Measurements from ENCODE around the gene ASAP2.

Gene ASAP2

GRCh38 chr2:9297807-9298206 is 91.2 kb downstream of the ASAP2 start:
- DNase-seq (ENCODE audit: low spot score) = peak; percentile 87

DNA sequence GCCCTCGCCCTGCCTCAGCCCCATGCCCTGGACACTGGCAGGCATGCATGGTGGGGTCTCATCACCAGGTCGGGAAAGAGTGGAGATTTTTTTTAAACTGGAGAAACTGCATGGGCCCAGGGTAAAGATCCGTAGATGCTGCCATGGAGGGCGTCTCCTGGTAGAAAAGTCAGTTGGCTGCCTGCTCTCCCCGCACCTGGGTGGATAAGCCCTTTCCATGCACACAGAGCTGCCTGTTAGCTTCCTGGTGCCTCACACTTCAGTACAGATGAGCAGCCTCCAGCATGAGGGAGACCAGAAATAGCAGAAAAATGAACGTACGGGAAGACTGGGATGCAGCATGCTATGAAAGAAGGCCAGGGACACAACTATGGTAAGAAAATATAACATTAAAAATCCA is 92.0 kb downstream of the ASAP2 start:
- no peak for DNase-seq (ENCODE audit: low spot score)

GRCh38 chr2:9299161-9300100 is 92.8 kb downstream of the ASAP2 start:
- no peak for DNase-seq (ENCODE audit: low spot score)

- DNase-seq (ENCODE audit: low spot score) = no peak
Measured at GRCh38 chr2:9300214-9300613, 93.6 kb downstream of the ASAP2 start.

DNA sequence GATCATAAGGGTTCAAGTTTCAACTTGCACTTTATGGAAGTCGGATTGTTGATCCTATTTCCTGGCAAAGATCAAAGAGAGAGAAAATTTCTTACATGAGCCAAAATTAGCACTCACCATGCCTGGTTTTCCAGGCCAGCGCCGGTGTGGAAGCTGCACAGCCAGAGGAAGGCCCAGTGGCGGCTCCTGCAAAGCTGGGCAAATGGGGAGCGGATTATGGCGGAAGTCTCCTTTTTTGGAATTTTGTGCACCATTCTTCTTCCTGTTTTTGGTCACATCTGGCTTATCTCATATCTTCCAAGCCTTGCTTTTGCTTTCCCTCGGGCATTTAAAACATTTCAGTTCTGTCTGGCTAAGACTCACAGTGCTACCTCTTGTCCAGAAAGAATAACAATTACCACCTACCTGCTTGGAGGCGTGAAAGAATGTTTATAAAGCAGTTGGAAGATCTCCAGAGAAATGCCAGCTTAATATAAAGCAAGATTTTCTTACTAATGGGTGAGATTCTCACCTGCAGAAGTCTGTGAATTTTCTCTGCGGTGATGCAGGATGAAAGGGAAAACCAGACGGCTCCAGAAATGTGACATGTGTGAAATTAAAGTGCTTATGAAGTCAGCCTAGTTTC is 94.3 kb downstream of the ASAP2 start:
- DNase-seq (ENCODE audit: low spot score) = no peak

DNA sequence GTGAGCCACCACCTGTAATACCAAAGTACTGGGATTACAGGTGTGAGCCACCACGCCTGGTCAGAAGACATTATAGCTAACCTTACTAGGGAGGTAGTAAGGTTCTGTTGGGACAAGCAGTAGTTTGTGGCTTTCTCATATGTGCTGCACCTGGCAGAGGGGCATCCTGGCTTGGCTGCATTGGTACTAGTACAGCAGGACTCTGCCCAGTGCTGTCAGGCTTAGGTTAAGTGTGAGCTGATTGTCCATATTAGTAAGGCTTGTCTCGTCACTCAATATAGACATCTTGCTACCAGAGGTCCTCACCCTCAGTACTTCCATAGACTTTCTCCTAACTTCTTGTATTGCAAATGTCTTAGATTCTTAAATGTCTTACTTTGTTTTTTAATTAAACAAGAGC is 96.1 kb downstream of the ASAP2 start:
- no peak for DNase-seq (ENCODE audit: low spot score)

DNA sequence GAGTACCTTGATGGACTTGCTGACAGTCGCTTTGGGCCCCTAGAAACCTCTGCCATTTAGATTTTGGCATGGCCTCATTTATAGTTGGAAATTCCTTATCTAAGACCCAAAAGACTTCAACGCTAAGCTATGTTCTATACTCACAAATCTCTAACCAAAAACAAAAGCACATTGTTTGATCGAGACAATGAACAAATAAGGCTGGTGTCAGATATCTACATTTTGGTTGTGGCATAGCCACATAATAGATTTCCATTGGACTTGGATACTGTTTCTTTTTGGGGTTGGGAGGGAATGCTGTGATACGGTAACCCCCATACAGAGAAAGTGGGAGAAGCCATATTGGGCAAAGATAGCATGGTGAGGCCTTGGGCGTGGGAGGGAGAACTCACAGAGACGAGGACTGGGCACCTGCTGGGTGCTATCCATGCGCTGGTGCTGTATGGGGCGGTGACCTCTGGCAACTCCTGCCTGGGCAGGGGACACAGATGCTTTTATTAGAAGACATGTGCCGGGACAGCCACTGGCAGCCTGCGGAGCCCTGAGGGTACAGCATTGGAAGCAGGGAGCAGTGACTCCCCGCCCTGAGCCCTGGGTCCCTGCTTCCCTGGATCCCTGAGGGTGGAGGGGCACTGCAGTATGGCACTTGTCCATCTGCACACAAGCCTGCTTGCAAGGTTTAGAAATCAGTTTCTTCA is 97.1 kb downstream of the ASAP2 start:
- peak; percentile 83 for DNase-seq (ENCODE audit: low spot score)

GRCh38 chr2:9306911-9307310 is 100.3 kb downstream of the ASAP2 start:
- no peak for DNase-seq (ENCODE audit: low spot score)

DNA sequence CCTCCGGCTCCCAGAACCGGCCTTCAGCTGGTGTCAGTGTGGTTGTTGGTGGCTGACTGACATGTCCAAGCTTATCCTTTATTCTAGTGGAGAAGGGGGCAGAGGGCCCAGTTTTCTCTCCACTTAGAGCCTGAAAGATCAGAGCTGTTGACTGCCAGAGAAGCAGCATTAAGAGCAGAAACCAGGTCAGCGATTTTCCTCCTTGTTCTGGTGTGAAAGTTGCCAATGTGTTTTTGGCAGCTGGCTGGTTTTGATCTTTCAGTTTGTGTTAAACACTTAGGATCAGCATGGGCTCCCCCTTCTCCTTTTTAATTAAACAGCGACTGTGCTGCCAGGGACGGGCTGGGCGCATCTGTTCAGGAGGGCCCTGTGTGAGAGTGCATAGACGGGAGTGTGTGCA is 100.9 kb downstream of the ASAP2 start:
- DNase-seq (ENCODE audit: low spot score) = no peak

GRCh38 chr2:9308186-9308955 is 101.8 kb downstream of the ASAP2 start:
- no peak for DNase-seq (ENCODE audit: low spot score)

DNA sequence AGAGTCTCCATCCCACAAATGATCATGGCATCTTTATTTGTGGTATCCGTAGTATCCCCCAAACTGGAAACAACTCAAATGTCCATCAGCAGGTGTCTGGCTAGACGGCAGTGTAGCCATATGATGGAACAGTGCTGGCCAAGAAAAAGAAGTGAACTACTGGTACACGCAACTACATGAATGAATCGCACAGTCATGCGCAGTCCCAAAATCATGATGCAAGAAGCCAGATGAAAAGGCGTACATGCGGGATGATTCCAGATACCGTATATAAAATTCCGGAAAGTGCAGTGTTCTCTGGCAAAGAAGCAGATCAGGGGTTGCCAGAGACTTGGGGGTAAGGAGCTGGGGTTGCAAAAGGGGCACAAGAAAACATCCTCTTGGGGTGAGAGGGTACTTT is 102.5 kb downstream of the ASAP2 start:
- no peak for DNase-seq (ENCODE audit: low spot score)

DNA sequence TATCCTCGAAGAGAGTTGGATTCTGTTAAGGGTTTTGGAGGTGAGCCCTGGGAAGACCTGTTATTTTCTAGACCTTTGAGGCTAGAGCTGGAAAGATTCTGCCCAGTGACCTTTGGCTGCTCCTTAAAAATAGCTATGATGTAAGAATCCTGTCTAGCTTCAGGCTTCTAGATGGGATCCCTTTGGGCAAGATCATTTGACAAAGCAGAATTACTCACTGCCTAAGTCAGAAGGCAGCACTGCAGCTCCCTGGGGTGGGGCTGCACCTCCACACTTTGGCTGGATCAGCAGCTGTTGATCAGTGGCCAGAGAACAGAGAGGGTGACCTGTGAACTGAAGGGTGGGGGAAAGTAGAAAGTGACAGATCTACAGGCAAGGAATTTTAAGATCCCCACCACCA is 103.8 kb downstream of the ASAP2 start:
- no peak for DNase-seq (ENCODE audit: low spot score)

DNA sequence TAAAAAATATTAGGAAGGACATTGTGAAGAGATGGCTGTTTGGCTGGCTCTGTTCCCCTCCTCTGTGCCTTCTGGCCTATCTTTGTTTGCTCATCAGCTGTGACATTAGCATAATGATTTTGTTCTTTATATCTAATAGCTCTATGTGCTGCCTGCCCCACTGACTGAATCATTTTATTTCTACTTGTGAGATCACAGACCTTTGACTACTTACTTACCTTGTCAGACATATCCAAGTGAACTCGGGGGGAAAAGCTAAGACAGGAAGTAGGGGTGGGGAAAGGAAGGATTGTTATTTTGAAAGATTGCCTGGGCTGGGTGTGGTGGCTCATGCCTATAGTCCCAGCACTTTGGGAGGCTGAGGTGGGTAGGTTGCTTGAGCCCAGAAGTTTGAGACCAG is 104.2 kb downstream of the ASAP2 start:
- no peak for DNase-seq (ENCODE audit: low spot score)

DNA sequence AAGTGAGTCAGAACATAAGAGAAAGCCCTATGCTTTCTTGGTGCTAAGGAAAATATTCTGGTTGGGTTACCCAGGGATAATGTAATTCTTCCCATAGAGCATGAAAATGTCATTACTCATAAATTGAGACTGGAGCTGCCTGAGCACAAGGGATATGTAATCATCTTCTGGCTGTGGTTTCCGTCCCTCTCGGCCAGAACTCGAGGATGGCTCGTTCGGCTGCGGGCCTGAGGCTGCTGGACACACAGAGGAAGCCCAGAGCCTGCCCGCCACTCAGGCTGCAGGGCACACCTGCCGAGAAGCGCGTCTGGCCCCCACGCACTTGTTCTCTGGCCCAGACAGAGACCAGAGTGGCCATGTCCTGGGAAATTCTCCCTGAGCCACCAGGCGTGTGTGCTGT is 104.9 kb downstream of the ASAP2 start:
- DNase-seq (ENCODE audit: low spot score) = no peak

DNA sequence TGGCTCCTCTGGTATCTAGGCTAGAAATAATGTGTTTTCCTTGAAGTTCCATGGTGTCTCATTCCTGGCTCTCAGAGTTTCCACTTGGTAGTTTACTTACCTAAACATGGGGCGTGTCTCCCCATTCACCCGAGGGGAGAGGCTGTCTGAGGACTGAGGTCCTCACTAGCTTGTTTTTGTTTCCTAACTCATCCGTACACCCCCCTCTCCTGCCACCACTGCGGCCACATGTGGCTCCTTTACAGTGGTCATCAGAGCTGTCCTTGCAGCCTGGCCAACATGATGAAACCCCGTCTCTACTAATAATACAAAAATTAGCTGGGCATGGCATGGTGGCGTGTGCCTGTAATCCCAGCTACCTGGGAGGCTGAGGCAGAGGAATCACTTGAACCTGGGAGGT is 106.0 kb downstream of the ASAP2 start:
- no peak for DNase-seq (ENCODE audit: low spot score)

DNA sequence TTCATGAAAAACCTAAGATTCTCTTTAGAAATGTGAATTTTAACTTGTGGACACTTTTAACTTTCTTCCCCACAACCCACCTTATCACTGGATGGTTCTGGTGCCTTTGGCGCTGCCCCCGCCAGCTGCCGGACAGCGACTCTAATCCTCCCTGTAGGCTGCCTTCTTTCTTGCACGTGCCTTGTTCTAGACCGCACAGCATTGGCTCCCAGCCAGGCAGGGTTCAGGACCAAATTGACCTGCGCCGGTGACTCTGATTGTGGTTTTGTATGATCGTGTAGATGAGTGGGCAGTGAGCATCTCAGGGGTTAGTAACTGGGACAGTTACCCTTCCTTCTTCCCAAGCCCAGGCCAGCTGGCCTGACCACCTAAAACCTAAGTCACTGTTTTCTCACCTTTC is 106.8 kb downstream of the ASAP2 start:
- no peak for DNase-seq (ENCODE audit: low spot score)

- no peak for DNase-seq (ENCODE audit: low spot score)
Measured at GRCh38 chr2:9315280-9315847, 108.8 kb downstream of the ASAP2 start.

DNA sequence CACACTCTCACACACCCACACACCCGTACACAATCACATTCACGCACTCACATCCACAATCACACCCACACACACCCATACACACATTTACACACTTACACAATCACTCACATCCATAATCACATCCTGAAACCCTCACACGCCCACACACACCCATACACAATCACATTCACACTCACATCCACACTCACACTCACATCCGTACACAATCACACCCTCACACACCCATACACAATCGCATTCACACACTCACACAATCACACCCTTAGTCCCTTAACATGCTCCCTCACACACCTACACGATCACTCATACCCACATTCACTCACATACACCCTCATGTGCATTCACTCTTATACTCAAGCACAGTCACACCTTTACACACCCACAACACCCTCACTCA is 110.9 kb downstream of the ASAP2 start:
- no peak for DNase-seq (ENCODE audit: low spot score)

DNA sequence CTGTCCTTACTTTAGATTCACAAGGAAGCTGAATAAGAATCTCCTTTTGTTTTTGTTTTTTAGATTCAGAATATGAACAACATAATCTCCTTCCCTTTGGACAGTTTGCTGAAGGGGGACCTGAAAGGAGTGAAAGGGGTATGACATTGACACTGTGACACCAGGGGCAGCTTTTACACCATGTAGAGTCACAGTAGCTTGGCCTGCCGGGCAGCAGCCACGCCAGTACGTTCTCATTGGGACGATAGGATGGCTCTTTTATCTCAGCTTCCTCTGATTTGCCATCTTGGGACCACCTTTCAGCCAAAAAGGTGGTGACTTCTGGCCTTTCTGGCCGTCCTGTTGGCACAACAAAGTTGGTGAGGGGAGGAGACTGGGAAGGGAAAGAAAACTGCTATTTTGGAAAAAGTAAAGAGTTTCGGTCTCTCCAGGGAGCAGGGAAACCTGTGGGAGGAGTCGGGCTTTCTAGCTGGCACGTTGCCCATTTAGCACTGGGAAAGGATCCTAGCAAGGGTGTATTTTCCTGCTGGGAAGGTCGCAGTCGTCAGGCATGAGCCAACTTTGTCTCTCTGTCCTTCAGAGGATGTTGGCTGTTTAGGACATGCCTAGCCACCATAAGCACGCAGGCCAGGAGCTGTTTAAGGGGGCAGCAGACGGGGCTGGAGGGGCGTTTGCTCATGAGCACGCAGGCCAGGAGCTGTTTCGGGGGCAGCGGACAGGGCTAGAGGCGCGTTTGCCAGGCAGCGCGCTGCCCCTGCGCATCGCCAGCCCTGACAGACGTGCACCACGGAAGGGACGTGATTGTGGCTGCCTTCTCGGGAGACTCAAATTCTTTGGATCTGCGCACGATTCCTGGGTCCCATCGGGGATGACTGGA is 112.1 kb downstream of the ASAP2 start:
- DNase-seq (ENCODE audit: low spot score) = no peak

DNA sequence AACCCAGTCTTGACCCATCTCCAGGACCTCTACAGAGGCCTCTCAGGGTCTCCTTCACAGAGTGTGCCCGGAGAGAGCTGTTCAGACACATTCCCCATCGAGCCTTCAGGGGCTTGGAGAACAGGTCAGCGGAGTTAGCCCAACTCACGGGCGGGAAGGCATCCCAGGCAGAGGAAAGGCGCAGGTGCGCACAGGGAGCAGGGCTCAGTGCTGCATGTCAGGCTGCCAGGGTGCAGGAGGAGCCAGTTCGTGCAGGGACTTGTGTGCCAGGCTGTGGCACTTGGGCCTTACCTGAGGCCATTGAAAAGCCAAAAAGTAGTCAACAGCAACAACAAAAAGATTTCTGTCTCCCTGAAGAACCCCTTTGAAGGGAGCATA is 112.7 kb downstream of the ASAP2 start:
- no peak for DNase-seq (ENCODE audit: low spot score)

GRCh38 chr2:9322576-9322975 is 116.0 kb downstream of the ASAP2 start:
- DNase-seq (ENCODE audit: low spot score) = no peak
